ENCODE results near the gene SLC22A9.

GRCh38 chr11:63444160-63444559 is 74.6 kb downstream of the SLC22A9 start:
- no peak for TF ChIP-seq EP300 (IDR thresholded peaks at IDR 0.05; ENCODE audit: borderline replicate concordance)
- TF ChIP-seq CREB1 (IDR thresholded peaks at IDR 0.05; ENCODE audit: low read depth), result no peak
- TF ChIP-seq CEBPB (IDR thresholded peaks at IDR 0.05), result no peak
- no peak for TF ChIP-seq YY1 (IDR thresholded peaks at IDR 0.05; ENCODE audit: low read depth)
- TF ChIP-seq MAX (IDR thresholded peaks at IDR 0.05), result no peak
- TF ChIP-seq RAD21 (IDR thresholded peaks at IDR 0.05; ENCODE audit: low read depth), result no peak
- no peak for TF ChIP-seq REST (IDR thresholded peaks at IDR 0.05; ENCODE audit: low read depth)
- TF ChIP-seq FOXM1 (IDR thresholded peaks at IDR 0.05; ENCODE audit: borderline replicate concordance, low read depth), result no peak
- no peak for TF ChIP-seq ZBTB7A (IDR thresholded peaks at IDR 0.05; ENCODE audit: low read depth)
- TF ChIP-seq USF1 (IDR thresholded peaks at IDR 0.05), result no peak
- TF ChIP-seq TCF12 (IDR thresholded peaks at IDR 0.05; ENCODE audit: low read depth), result no peak
- no peak for TF ChIP-seq NFIC (IDR thresholded peaks at IDR 0.05)
